ENCODE data around the gene SYK.

Gene SYK

GRCh38 chr9:90807006-90807405 lies 5.4 kb downstream of the SYK start:
- Histone ChIP-seq H3K27ac (ENCODE audit: insufficient read depth, low read length, poor library complexity, severe bottlenecking) (no peak overlapping the region), H3K4me3 (ENCODE audit: insufficient read depth, low read depth, low read length, poor library complexity, severe bottlenecking) (no peak overlapping the region), H3K27me3 (replicated peaks; ENCODE audit: control insufficient read depth, insufficient read depth, low read length, poor library complexity, severe bottlenecking) (peaks cover 4% of the 10 kb centered on the region), H3K4me1 (ENCODE audit: control insufficient read depth, insufficient read depth, low read length, poor library complexity, severe bottlenecking) (no peaks in the 10 kb centered on the region), H3K9me3 (ENCODE audit: control insufficient read depth, low read length) (no peaks in the 10 kb centered on the region), H3K36me3 (ENCODE audit: control insufficient read depth, insufficient read depth, low read length) (no peaks in the 10 kb centered on the region)
- no peak for DNase-seq

GRCh38 chr9:90808398-90808797 lies 6.8 kb downstream of the SYK start:
- DNase-seq: no peak
- Histone ChIP-seq H3K9me3 (ENCODE audit: control insufficient read depth, low read length) (no peaks in the 10 kb centered on the region), H3K4me3 (ENCODE audit: insufficient read depth, low read depth, low read length, poor library complexity, severe bottlenecking) (no peak overlapping the region), H3K27ac (ENCODE audit: insufficient read depth, low read length, poor library complexity, severe bottlenecking) (no peak overlapping the region), H3K27me3 (replicated peaks; ENCODE audit: control insufficient read depth, insufficient read depth, low read length, poor library complexity, severe bottlenecking) (peaks cover 4% of the 10 kb centered on the region), H3K4me1 (ENCODE audit: control insufficient read depth, insufficient read depth, low read length, poor library complexity, severe bottlenecking) (no peaks in the 10 kb centered on the region), H3K36me3 (ENCODE audit: control insufficient read depth, insufficient read depth, low read length) (no peaks in the 10 kb centered on the region)

GRCh38 chr9:90808890-90809685 lies 7.5 kb downstream of the SYK start:
- Histone ChIP-seq H3K27me3 (replicated peaks; ENCODE audit: control insufficient read depth, insufficient read depth, low read length, poor library complexity, severe bottlenecking) (peaks cover 4% of the 10 kb centered on the region), H3K4me1 (ENCODE audit: control insufficient read depth, insufficient read depth, low read length, poor library complexity, severe bottlenecking) (no peaks in the 10 kb centered on the region), H3K27ac (ENCODE audit: insufficient read depth, low read length, poor library complexity, severe bottlenecking) (no peak overlapping the region), H3K9me3 (ENCODE audit: control insufficient read depth, low read length) (no peaks in the 10 kb centered on the region), H3K4me3 (ENCODE audit: insufficient read depth, low read depth, low read length, poor library complexity, severe bottlenecking) (no peak overlapping the region), H3K36me3 (ENCODE audit: control insufficient read depth, insufficient read depth, low read length) (no peaks in the 10 kb centered on the region)
- DNase-seq: no peak

GRCh38 chr9:90810691-90811090 lies 9.1 kb downstream of the SYK start:
- DNase-seq: no peak
- Histone ChIP-seq H3K27ac (ENCODE audit: insufficient read depth, low read length, poor library complexity, severe bottlenecking) (no peak overlapping the region), H3K4me1 (ENCODE audit: control insufficient read depth, insufficient read depth, low read length, poor library complexity, severe bottlenecking) (peaks cover 4% of the 10 kb centered on the region), H3K27me3 (replicated peaks; ENCODE audit: control insufficient read depth, insufficient read depth, low read length, poor library complexity, severe bottlenecking) (peaks cover 4% of the 10 kb centered on the region), H3K9me3 (ENCODE audit: control insufficient read depth, low read length) (no peaks in the 10 kb centered on the region), H3K36me3 (ENCODE audit: control insufficient read depth, insufficient read depth, low read length) (no peaks in the 10 kb centered on the region), H3K4me3 (ENCODE audit: insufficient read depth, low read depth, low read length, poor library complexity, severe bottlenecking) (no peak overlapping the region)

- no peaks in the 10 kb centered on the region for H3K36me3 ChIP-seq (ENCODE audit: control insufficient read depth, insufficient read depth, low read length)
- no peaks in the 10 kb centered on the region for H3K27me3 ChIP-seq (replicated peaks; ENCODE audit: control insufficient read depth, insufficient read depth, low read length, poor library complexity, severe bottlenecking)
- DNase-seq: no peak
- H3K4me1 ChIP-seq (ENCODE audit: control insufficient read depth, insufficient read depth, low read length, poor library complexity, severe bottlenecking): peaks cover 4% of the 10 kb centered on the region
- no peaks in the 10 kb centered on the region for H3K9me3 ChIP-seq (ENCODE audit: control insufficient read depth, low read length)
- no peak overlapping the region for H3K27ac ChIP-seq (ENCODE audit: insufficient read depth, low read length, poor library complexity, severe bottlenecking)
- no peak overlapping the region for H3K4me3 ChIP-seq (ENCODE audit: insufficient read depth, low read depth, low read length, poor library complexity, severe bottlenecking)
These were observed 11.4 kb downstream of the SYK start for GRCh38 chr9:90813046-90813445.

- DNase-seq: no peak
- Histone ChIP-seq H3K4me1 (ENCODE audit: control insufficient read depth, insufficient read depth, low read length, poor library complexity, severe bottlenecking) (peaks cover 4% of the 10 kb centered on the region), H3K27ac (ENCODE audit: insufficient read depth, low read length, poor library complexity, severe bottlenecking) (no peak overlapping the region), H3K9me3 (ENCODE audit: control insufficient read depth, low read length) (no peaks in the 10 kb centered on the region), H3K36me3 (ENCODE audit: control insufficient read depth, insufficient read depth, low read length) (no peaks in the 10 kb centered on the region), H3K4me3 (ENCODE audit: insufficient read depth, low read depth, low read length, poor library complexity, severe bottlenecking) (no peak overlapping the region), H3K27me3 (replicated peaks; ENCODE audit: control insufficient read depth, insufficient read depth, low read length, poor library complexity, severe bottlenecking) (no peaks in the 10 kb centered on the region)
These were observed 11.9 kb downstream of the SYK start for GRCh38 chr9:90813523-90813922.

GRCh38 chr9:90814355-90814754 lies 12.7 kb downstream of the SYK start:
- Histone ChIP-seq H3K36me3 (ENCODE audit: control insufficient read depth, insufficient read depth, low read length) (no peaks in the 10 kb centered on the region), H3K27ac (ENCODE audit: insufficient read depth, low read length, poor library complexity, severe bottlenecking) (no peak overlapping the region)
- no peak for DNase-seq

GRCh38 chr9:90815183-90815943 lies 13.7 kb downstream of the SYK start:
- H3K9me3 ChIP-seq (ENCODE audit: control insufficient read depth, low read length): no peaks in the 10 kb centered on the region
- H3K27ac ChIP-seq (ENCODE audit: insufficient read depth, low read length, poor library complexity, severe bottlenecking): no peak overlapping the region
- no peak overlapping the region for H3K4me3 ChIP-seq (ENCODE audit: insufficient read depth, low read depth, low read length, poor library complexity, severe bottlenecking)
- H3K27me3 ChIP-seq (replicated peaks; ENCODE audit: control insufficient read depth, insufficient read depth, low read length, poor library complexity, severe bottlenecking): no peaks in the 10 kb centered on the region
- H3K36me3 ChIP-seq (ENCODE audit: control insufficient read depth, insufficient read depth, low read length): no peaks in the 10 kb centered on the region
- peaks cover 4% of the 10 kb centered on the region for H3K4me1 ChIP-seq (ENCODE audit: control insufficient read depth, insufficient read depth, low read length, poor library complexity, severe bottlenecking)
- DNase-seq: no peak

More at GRCh38 chr9:90814355-90814754, 12.7 kb downstream of the SYK start:
- Histone ChIP-seq H3K9me3 (ENCODE audit: control insufficient read depth, low read length) (no peaks in the 10 kb centered on the region), H3K27me3 (replicated peaks; ENCODE audit: control insufficient read depth, insufficient read depth, low read length, poor library complexity, severe bottlenecking) (no peaks in the 10 kb centered on the region), H3K4me1 (ENCODE audit: control insufficient read depth, insufficient read depth, low read length, poor library complexity, severe bottlenecking) (peaks cover 4% of the 10 kb centered on the region), H3K4me3 (ENCODE audit: insufficient read depth, low read depth, low read length, poor library complexity, severe bottlenecking) (no peak overlapping the region)

- H3K4me1 ChIP-seq (ENCODE audit: control insufficient read depth, insufficient read depth, low read length, poor library complexity, severe bottlenecking): peaks cover 4% of the 10 kb centered on the region
- no peak overlapping the region for H3K4me3 ChIP-seq (ENCODE audit: insufficient read depth, low read depth, low read length, poor library complexity, severe bottlenecking)
- DNase-seq: no peak
- no peak overlapping the region for H3K27ac ChIP-seq (ENCODE audit: insufficient read depth, low read length, poor library complexity, severe bottlenecking)
- H3K36me3 ChIP-seq (ENCODE audit: control insufficient read depth, insufficient read depth, low read length): no peaks in the 10 kb centered on the region
- no peaks in the 10 kb centered on the region for H3K9me3 ChIP-seq (ENCODE audit: control insufficient read depth, low read length)
- no peaks in the 10 kb centered on the region for H3K27me3 ChIP-seq (replicated peaks; ENCODE audit: control insufficient read depth, insufficient read depth, low read length, poor library complexity, severe bottlenecking)
These were observed 14.3 kb downstream of the SYK start for GRCh38 chr9:90815944-90816357.

GRCh38 chr9:90816690-90817089 lies 15.1 kb downstream of the SYK start:
- no peak for DNase-seq
- Histone ChIP-seq H3K27ac (ENCODE audit: insufficient read depth, low read length, poor library complexity, severe bottlenecking) (no peak overlapping the region), H3K4me3 (ENCODE audit: insufficient read depth, low read depth, low read length, poor library complexity, severe bottlenecking) (no peak overlapping the region), H3K9me3 (ENCODE audit: control insufficient read depth, low read length) (no peaks in the 10 kb centered on the region), H3K27me3 (replicated peaks; ENCODE audit: control insufficient read depth, insufficient read depth, low read length, poor library complexity, severe bottlenecking) (no peaks in the 10 kb centered on the region), H3K36me3 (ENCODE audit: control insufficient read depth, insufficient read depth, low read length) (no peaks in the 10 kb centered on the region), H3K4me1 (ENCODE audit: control insufficient read depth, insufficient read depth, low read length, poor library complexity, severe bottlenecking) (peaks cover 4% of the 10 kb centered on the region)

All from effector memory CD4-positive, alpha-beta T cell (primary cell).